GM19351 (cell line): ENCODE measurements around the gene GLCCI1.
"Not testable (repeated sequence)": the region's sequence is repeated elsewhere in the genome, so short reads cannot be mapped to it uniquely, and the experiment has no call there.

Experiments
- ATAC-seq: cut with Tn5 transposase; IDR thresholded peaks from one replicate; pipeline ENCODE4 v1.9.1; 2021; ENCODE audit warnings: mild to moderate bottlenecking, moderate library complexity; ENCODE audit not compliant: unreplicated experiment

Gene GLCCI1

GRCh38 chr7:8042796-8043535 lies 74.4 kb downstream of the GLCCI1 start:
- ATAC-seq, result no peak

- ATAC-seq, result no peak
Observed at GRCh38 chr7:8044761-8045430, 76.3 kb downstream of the GLCCI1 start.

GRCh38 chr7:8048067-8048466 lies 79.5 kb downstream of the GLCCI1 start:
- not testable (repeated sequence) for ATAC-seq

- ATAC-seq, result no peak
Observed at GRCh38 chr7:8051373-8051772, 82.8 kb downstream of the GLCCI1 start.

GRCh38 chr7:8051998-8052397 lies 83.4 kb downstream of the GLCCI1 start:
- ATAC-seq, result no peak

- ATAC-seq, result no peak
Observed at GRCh38 chr7:8052824-8053223, 84.2 kb downstream of the GLCCI1 start.

DNA sequence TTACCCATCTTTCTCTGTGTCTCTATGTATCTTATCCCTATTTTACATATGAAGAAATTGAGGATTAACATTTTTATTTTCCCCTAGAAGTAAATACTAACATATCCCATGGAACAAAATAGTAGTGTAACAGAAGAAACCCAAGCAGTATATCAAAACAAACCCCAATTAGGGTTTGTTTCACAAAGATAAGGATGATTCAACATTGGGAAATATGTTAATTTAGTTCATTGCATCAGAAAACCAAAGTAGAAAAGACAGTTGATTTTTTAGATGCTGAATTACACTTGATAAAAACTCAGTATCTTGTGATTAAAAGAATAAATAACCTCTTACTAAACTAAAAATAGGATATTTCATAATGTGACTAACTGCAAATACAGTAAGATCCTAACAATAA lies 87.8 kb downstream of the GLCCI1 start:
- ATAC-seq, result no peak

DNA sequence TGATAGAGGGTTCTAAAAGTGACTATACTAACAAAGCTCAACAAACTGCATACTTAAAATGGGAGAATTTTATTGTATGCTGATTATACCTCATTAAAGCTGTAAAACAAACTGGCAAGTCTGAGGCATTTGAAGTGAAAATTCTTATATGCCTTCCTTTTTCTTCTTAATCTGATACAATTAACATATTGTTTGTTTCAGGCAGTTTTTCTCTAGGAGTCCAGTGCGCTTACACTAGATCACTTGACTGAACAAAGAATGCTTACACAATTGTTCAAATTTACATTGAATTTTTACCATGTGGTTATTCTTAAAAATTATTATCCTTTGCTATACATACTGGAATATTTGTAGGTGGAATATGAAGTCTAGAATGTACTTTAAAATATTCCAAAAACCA lies 89.0 kb downstream of the GLCCI1 start:
- ATAC-seq, result no peak

DNA sequence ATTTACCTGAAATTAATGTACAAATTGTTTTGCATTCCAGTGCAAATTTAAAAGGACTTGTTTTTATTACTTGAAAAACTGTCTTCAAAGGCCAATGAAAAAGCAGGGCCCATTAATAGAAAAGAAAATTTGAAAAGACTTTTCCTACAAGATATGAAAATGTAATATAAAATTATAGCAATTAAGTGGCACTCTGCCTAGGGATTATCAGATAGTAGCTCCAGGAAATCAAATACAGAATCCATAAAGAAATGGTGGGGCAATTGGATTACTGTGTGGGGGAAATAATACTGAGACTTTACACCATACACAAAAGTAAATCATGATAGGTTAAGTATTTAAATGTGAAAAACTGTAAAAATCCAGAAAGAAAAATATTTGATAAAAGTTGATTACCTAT lies 89.7 kb downstream of the GLCCI1 start:
- ATAC-seq, result no peak

GRCh38 chr7:8058852-8059251 lies 90.3 kb downstream of the GLCCI1 start:
- no peak for ATAC-seq

GRCh38 chr7:8060241-8060640 lies 91.6 kb downstream of the GLCCI1 start:
- no peak for ATAC-seq

GRCh38 chr7:8063300-8063699 lies 94.7 kb downstream of the GLCCI1 start:
- not testable (repeated sequence) for ATAC-seq

- no peak for ATAC-seq
Observed at GRCh38 chr7:8063706-8064297, 95.2 kb downstream of the GLCCI1 start.

DNA sequence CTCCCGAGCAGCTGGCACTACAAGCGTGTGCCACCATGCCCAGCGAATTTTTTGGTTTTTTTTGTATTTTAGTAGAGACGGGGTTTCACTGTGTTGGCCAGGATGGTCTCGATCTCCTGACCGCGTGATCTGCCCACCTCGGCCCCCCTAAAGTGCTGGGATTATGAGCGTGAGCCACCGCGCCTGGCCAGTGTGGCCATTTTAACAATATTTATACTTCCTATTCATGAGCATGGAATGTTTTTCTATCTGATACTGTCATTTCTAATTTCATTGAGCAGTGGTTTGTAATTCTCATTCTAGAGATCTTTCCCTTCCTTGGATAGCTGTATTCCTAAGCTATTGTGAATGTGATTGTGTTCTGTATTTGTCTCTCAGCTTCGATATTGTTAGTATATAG lies 96.2 kb downstream of the GLCCI1 start:
- no peak for ATAC-seq

DNA sequence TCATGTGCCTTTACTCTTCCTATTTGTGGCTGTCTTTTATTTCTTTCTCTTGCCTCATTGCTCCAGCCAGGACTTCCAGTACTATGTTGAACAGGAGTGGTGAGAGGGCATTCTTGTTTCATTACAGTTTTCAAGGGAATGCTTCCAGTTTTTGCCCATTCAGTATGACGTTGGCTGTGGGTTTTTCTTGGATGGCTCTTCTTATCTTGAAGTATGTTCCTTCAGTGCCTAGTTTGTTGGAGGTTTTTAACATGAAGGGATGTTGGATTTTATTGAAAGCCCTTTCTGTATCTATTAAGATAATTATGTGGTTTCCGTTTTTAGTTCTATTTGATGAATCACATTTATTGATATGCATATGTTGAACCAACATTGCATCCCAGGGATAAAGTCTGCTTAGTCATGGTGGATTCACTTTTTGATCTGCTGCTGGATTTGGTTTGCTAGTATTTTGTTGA lies 96.8 kb downstream of the GLCCI1 start:
- ATAC-seq, result no peak

DNA sequence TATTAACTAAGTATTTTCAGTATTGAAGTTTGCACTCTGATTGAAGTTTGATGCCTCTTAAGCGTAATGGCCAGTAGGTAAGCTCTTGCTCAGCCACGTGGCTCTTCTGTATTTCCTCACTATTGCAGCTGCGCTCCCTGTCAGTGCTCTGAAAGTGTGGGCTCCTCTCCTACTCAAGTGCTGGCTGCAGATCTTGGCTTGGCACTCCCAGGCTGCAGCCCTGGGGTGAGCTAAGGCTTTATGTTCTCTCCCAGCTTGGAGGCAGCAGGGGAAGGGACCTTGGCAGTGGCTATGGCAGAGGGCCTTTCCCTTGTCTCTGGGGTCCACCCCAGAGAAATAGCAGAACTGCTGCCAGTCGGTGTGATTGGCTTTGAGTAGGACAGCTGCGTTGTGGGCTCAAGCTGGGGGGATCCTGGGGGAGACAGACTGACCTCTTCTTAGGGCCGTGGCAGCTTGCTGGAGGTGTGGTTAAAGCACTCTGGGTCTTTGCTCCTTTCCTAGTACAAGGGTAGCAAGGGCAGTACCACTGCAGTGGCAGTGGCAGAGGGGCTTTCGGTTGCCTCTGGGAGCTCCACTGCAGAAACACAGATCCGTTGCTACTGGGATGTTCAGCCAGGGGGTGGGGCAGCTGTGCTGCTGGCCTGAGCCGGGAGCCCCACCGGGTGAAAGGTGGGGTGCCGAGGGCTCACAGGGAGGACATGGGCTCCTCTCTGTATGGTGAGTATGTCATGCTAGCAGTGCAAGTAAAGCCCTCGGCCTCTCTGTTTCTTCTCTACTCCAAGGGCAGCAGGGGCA lies 100.5 kb downstream of the GLCCI1 start:
- no peak for ATAC-seq

GRCh38 chr7:8070451-8071180 lies 102.0 kb downstream of the GLCCI1 start:
- no peak for ATAC-seq

DNA sequence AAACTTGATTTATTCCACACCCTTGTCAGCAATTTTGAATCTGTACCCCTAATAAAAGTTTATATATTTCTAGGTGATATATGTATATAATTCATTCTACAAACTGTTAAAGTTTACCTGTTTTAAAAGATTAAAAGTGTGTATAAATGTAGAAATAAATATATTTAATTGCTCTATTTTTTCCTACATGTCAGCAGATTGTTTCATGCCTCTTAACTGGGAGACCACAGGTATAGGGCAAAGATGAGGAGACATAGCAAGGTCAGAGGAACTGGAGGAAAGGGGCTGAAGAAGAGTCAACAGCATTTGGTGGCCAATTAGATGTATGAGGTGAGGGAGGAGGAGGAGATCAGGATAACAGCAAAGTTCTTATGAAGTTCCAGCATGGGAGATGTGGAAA lies 109.8 kb downstream of the GLCCI1 start:
- ATAC-seq, result no peak

- ATAC-seq, result no peak
Observed at GRCh38 chr7:8082762-8083161, 114.2 kb downstream of the GLCCI1 start.

DNA sequence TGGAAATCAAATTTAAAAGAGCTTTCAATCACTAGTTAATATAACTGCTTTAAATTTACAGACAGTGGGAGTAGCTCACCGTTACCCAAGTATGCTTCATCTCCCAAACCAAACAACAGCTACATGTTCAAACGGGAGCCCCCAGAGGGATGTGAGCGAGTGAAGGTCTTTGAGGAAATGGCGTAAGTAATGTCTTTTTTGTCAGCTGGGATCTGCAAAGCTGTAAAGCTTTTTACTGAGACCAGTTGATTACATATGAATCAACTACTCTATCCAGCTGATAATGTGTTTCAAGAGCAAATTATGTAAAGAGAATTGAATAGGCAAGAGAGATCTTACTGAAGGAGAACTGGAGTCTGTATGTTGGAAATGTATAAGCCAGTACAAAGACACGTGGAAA lies 116.2 kb downstream of the GLCCI1 start:
- no peak for ATAC-seq

GRCh38 chr7:8085420-8085819 lies 116.8 kb downstream of the GLCCI1 start:
- ATAC-seq, result no peak
